Measurements from ENCODE around the gene NUDT3. TPM values are rescaled to one million over a fixed set of nuclear protein-coding genes. Genes with fewer than 3 reads are reported as not detected.

NUDT3 gene
- total RNA-seq, 1 donor from 2014 or later, result 47.6 TPM

- intact Hi-C loops (cut with DNase I), result loop anchor here (2.0 kb wide), 1 partner anchor 43 kb away; no protein-coding TSS in a partner anchor
- no peak for ATAC-seq
- no peak for DNase-seq (ENCODE audit: missing footprints)
Measured at GRCh38 chr6:34239893-34240292, 152.6 kb downstream of the NUDT3 start.

GRCh38 chr6:34239500-34239825 lies 153.0 kb downstream of the NUDT3 start:
- ATAC-seq (no peak), DNase-seq (ENCODE audit: missing footprints) (no peak)
- intact Hi-C loops (cut with DNase I), result loop anchor here (2.0 kb wide), 1 partner anchor 43 kb away; no protein-coding TSS in a partner anchor

GRCh38 chr6:34238585-34239499 lies 153.6 kb downstream of the NUDT3 start:
- ATAC-seq (no peak), DNase-seq (ENCODE audit: missing footprints) (no peak)
- intact Hi-C loops (cut with DNase I), result loop anchor here (2.0 kb wide), 1 partner anchor 42 kb away; no protein-coding TSS in a partner anchor

- intact Hi-C loops (cut with DNase I), result loop anchor here (2.0 kb wide), 1 partner anchor 41 kb away; no protein-coding TSS in a partner anchor
- ATAC-seq (no peak), DNase-seq (ENCODE audit: missing footprints) (peak; percentile 75)
Measured at GRCh38 chr6:34237722-34238584, 154.5 kb downstream of the NUDT3 start.

DNA sequence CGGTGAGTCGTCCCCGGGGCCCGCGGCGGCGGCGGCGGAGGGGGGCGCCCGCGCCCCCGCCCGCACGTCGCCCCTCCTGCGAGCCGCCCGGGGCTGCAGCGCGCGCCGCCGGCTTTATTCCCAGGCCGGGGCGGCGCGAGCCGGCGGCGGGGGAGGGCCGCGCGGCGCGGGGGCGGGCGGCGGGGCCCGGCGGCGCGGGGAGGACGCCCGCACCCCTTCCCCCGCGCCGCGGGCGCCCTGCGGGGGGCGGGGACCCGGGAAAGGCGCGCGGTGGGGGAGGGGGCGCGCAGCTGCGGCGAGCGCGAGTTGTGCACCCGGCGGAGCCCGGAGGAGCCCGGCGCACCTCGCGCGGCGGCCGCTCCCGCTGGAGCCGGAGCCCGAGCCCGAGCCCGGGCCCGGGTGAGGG lies 155.2 kb downstream of the NUDT3 start:
- no peak for ATAC-seq
- DNase-seq (ENCODE audit: missing footprints), result no peak
- intact Hi-C loops (cut with DNase I), result no loop called here

- intact Hi-C loops (cut with DNase I), result no loop called here
- DNase-seq (ENCODE audit: missing footprints), result peak; percentile 96
- peak; percentile 95 for ATAC-seq
Measured at GRCh38 chr6:34236443-34237315, 155.8 kb downstream of the NUDT3 start, which contains the start of gene HMGA1. HMGA1 (plus strand) TSS chr6:34236873; CDS start chr6:34240781, 3,908 bp downstream.

DNA sequence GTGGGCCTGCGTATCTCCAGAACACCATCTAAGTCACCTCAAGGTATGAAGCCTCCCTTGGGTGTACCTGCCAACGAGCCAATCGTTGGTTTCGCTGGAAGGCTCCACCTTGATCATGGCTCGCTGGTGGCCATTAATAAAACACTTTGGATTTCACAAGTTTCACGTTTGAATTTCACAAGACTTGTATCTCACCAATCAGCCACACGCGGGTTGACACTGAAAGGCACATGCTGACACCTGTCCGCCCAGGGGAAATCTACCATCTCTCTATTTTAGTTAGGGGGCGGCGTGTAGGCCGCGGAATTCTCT lies 156.4 kb downstream of the NUDT3 start:
- intact Hi-C loops (cut with DNase I), result no loop called here
- DNase-seq (ENCODE audit: missing footprints) (no peak), ATAC-seq (no peak)

DNA sequence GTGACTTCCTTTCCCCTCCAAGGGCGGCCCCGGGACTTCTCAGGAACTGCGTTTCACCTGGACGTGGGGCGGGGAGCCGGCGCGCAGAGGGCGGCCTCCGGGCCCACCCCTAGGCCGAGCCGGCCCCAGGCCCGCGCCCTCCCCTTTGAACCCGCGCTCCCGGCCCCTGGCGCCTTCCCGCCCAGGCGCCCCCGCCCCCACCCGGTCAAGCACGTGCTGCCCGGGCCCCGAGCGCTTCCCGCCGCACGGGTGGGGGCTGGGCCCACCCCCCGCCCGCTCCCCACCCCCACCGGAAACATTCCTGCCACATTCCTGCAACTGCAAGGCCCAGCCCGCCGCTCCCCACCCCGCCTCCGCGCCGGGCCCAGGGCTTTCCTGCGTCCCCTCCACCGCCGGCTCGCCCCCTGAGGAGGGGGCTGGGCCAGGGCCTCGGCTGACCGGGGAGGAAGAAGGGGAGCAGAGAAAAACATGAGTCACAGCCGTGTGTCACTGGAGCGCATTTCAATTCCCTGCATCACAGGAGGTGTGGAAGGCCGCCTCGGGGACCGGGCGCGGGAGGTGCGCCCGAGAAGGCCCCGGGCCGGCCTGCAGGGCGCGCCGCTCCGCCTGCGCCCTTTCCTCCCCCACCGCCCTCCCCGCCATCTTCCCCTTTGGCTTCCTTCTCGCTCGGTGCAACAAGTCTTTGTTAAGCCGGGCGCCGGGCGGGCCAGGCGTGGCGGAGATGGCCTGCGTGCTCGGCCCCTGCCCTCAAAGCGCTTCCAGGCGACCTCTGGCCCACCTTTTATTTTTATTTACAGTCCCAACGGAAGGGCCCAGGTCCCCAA lies 156.9 kb downstream of the NUDT3 start:
- ATAC-seq, result peak; percentile 18

DNA sequence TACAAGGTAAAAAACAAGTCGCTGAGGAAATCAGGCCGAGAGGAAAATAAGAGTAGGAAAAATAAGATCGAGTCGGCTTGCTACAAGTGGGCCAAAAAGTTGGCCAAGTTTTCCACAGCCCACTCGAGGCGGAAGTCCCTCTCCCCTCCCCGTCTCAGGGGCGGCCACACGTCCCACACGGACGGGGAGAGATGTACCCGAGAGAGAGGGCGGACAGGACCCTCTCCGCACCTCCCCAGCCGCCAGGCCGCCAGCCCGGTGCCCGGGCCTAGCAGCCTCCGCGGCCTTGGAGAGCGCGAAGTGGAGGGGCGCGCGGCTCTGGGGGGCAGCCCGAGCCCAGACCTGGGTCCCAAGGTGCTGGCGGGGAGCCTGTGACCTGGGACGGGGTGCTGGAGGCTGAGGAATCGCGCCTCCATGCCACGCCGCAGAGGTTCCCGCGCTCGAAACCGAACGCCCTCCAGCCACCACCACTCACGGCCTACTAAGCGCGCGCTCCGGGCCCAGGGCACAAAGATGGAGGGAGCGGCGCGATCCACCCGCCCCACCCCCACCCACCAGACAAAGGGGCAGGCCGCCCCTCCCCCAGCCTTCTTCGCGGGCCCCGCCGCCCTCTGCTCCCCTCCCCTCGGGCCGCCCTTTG lies 157.7 kb downstream of the NUDT3 start:
- DNase-seq (ENCODE audit: missing footprints) (no peak), ATAC-seq (no peak)
- intact Hi-C loops (cut with DNase I), result no loop called here

More for the DNA sequence above, 156.9 kb downstream of the NUDT3 start:
- peak; percentile 89 for DNase-seq (ENCODE audit: missing footprints)
- intact Hi-C loops (cut with DNase I), result no loop called here

GRCh38 chr6:34233867-34234266 lies 158.6 kb downstream of the NUDT3 start:
- intact Hi-C loops (cut with DNase I), result no loop called here
- DNase-seq (ENCODE audit: missing footprints) (no peak), ATAC-seq (no peak)

- intact Hi-C loops (cut with DNase I), result no loop called here
- ATAC-seq, result no peak
- no peak for DNase-seq (ENCODE audit: missing footprints)
Measured at GRCh38 chr6:34232901-34233300, 159.6 kb downstream of the NUDT3 start.

- no peak for ATAC-seq
- intact Hi-C loops (cut with DNase I), result no loop called here
- DNase-seq (ENCODE audit: missing footprints), result no peak
Measured at GRCh38 chr6:34231566-34232336, 160.7 kb downstream of the NUDT3 start.

GRCh38 chr6:34230653-34231371 lies 161.7 kb downstream of the NUDT3 start:
- ATAC-seq, result no peak
- intact Hi-C loops (cut with DNase I), result no loop called here
- no peak for DNase-seq (ENCODE audit: missing footprints)

DNA sequence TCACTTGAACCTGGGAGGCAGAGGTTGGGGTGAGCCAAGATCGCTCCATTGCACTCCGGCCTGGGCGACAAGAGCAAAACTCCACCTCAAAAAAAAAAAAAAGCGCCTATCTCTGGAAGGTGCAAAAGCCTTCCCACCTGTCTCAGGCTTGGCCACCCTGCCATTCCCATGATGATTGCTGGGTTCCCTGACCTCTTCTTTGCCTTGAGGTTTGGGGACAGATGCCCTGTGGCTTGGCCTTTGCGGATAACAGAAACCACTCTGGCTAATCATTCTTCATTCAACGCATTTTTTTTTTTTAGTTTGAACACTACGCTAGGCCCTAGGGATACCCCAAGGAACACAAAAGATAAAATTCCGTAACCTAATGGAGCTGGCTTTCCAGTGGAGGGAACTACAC lies 162.6 kb downstream of the NUDT3 start:
- DNase-seq (ENCODE audit: missing footprints) (no peak), ATAC-seq (no peak)
- intact Hi-C loops (cut with DNase I), result no loop called here
